Transverse colon (tissue), 4 donors: Measurements from ENCODE around the gene ENG.

Experiments used
- CTCF ChIP-seq, 5 experiments: fragments of 200-600 bp in 3 of 5; fragments of 450-650 bp in 2 of 5; sonication (generic) in 3 of 5; IDR thresholded peaks; 1 replicate in 2 of 5; 2 replicates in 3 of 5; pipeline ENCODE4 v1.5.1; 2016 to 2017; ENCODE audit warnings: antibody characterized with exemption in 5 of 5, inconsistent platforms in 3 of 5, mild to moderate bottlenecking in 2 of 5, moderate library complexity in 1 of 5
- POLR2AphosphoS5 ChIP-seq, 3 donors: sonication (generic); formaldehyde crosslinking; IDR thresholded peaks; one replicate each; pipeline ENCODE4 v1.6.1; 2016; ENCODE audit warnings: antibody characterized with exemption in 3 of 3

- no peak for TF ChIP-seq POLR2AphosphoS5 (IDR thresholded peaks at IDR 0.05)
- TF ChIP-seq CTCF (IDR thresholded peaks at IDR 0.05), result no peak
Measured at GRCh38 chr9:127767909-127768331, 86.5 kb downstream of the ENG start.
